ENCODE measurements around the gene DUS2. TPM values are rescaled to one million over a fixed set of nuclear protein-coding genes. Genes with fewer than 3 reads are reported as not detected.
A peak's percentile ranks its signal among the peaks of the same experiment; 100 is the strongest.

Gene DUS2
- 27.3 TPM for total RNA-seq (2021; ENCODE audit: unreplicated experiment)
- polyA plus RNA-seq (2012), result 17.4 and 19.0 TPM in 2 replicates
- percentile 70 among the genes with signal in this experiment for Bru-seq, nascent RNA
- percentile 63 among the genes with signal in this experiment for BruChase-seq, experiment 1, labeled RNA remaining after a 6-hour chase
- percentile 67 among the genes with signal in this experiment for BruChase-seq, experiment 2, labeled RNA remaining after a 2-hour chase
- long read RNA-seq, transcript DUS2-207 (17 exons, 2,310 nt), result major isoform, 30 of 48 reads
- long read RNA-seq, transcript DUS2-201 (16 exons, 1,933 nt), result minor isoform, 6 of 48 reads
- long read RNA-seq, partial matches to known transcripts, result 1 of 48 reads
- long read RNA-seq, other reads (novel, unspliced or antisense), result 11 of 48 reads

DNA sequence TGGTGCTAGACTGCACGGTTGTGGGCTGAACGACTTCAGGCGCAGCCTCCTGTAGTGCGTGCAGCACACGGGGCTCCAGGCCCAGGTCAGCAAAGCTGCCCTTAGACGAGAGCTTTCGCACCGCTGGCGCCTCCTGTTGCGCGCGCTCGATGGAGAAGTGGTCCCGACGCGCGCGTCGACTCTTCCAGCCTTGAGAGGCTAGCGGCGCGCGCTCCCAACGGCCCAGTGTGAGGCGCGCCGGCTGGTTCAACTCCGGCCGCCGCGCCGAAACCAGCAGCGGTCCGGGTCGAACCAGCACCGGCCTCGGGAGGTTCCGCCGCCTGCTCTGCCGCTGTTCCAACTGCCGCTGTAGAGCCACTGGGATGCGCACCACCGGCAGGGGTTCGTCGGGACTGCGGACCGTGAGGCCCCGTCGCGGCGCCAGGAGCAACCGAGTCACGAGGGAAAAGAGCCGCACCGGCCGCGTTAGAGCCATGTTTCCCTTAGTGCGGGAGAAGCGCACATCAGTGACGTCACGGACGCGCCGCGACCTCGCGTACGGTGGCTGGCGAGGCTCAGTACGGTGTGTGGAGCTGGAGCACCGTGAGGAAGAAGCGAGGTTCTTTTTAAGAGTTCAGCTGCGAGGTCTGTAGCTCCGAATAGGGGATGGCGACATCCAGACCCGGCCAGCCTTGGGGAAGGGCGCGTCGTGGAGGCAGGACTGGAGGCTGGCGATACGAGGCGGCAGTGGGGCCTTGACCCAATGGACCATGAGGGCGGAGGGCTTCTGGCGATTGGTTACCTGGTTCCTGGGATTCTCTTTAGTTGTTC, at the start of gene DUS2, which contains the start of gene DDX28:
Gene DUS2 (plus strand): TSS at position 557 of the 810 bp plus-strand sequence. CDS start 14,740 bp downstream, outside the sequence.
Gene DDX28 (minus strand): TSS at position 505 of the 810 bp plus-strand sequence. CDS start 30 bp downstream, at position 475.
- no TSS peak for BruUV-seq (replicated peaks)
- H3K9me2 ChIP-seq (ENCODE audit: insufficient read depth), result no peaks in the 10 kb centered on the region
- TF ChIP-seq POLR2AphosphoS5 (IDR thresholded peaks at IDR 0.05; ENCODE audit: low read depth, low read length), result peak; percentile 91
- TF ChIP-seq, protein P1, sequence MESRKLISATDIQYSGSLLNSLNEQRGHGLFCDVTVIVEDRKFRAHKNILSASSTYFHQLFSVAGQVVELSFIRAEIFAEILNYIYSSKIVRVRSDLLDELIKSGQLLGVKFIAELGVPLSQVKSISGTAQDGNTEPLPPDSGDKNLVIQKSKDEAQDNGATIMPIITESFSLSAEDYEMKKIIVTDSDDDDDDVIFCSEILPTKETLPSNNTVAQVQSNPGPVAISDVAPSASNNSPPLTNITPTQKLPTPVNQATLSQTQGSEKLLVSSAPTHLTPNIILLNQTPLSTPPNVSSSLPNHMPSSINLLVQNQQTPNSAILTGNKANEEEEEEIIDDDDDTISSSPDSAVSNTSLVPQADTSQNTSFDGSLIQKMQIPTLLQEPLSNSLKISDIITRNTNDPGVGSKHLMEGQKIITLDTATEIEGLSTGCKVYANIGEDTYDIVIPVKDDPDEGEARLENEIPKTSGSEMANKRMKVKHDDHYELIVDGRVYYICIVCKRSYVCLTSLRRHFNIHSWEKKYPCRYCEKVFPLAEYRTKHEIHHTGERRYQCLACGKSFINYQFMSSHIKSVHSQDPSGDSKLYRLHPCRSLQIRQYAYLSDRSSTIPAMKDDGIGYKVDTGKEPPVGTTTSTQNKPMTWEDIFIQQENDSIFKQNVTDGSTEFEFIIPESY (IDR thresholded peaks at IDR 0.05; ENCODE audit: extremely low read depth, insufficient replicate concordance, low read length), result peak; percentile 83
- peak; percentile 97 for TF ChIP-seq SIN3A (IDR thresholded peaks at IDR 0.05; ENCODE audit: low read depth)
- no peak for TF ChIP-seq EGR1 (IDR thresholded peaks at IDR 0.05; ENCODE audit: low read depth)
- no peak for TF ChIP-seq FOSL1 (IDR thresholded peaks at IDR 0.05; ENCODE audit: low read depth)
- TF ChIP-seq JUND (IDR thresholded peaks at IDR 0.05), result peak; percentile 26
- TF ChIP-seq ZFX (IDR thresholded peaks at IDR 0.05), result peak; percentile 79
- TF ChIP-seq, protein P2, sequence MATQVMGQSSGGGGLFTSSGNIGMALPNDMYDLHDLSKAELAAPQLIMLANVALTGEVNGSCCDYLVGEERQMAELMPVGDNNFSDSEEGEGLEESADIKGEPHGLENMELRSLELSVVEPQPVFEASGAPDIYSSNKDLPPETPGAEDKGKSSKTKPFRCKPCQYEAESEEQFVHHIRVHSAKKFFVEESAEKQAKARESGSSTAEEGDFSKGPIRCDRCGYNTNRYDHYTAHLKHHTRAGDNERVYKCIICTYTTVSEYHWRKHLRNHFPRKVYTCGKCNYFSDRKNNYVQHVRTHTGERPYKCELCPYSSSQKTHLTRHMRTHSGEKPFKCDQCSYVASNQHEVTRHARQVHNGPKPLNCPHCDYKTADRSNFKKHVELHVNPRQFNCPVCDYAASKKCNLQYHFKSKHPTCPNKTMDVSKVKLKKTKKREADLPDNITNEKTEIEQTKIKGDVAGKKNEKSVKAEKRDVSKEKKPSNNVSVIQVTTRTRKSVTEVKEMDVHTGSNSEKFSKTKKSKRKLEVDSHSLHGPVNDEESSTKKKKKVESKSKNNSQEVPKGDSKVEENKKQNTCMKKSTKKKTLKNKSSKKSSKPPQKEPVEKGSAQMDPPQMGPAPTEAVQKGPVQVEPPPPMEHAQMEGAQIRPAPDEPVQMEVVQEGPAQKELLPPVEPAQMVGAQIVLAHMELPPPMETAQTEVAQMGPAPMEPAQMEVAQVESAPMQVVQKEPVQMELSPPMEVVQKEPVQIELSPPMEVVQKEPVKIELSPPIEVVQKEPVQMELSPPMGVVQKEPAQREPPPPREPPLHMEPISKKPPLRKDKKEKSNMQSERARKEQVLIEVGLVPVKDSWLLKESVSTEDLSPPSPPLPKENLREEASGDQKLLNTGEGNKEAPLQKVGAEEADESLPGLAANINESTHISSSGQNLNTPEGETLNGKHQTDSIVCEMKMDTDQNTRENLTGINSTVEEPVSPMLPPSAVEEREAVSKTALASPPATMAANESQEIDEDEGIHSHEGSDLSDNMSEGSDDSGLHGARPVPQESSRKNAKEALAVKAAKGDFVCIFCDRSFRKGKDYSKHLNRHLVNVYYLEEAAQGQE (IDR thresholded peaks at IDR 0.05; ENCODE audit: low read depth), result no peak
- peak; percentile 87 for TF ChIP-seq YY1 (IDR thresholded peaks at IDR 0.05; ENCODE audit: extremely low read depth, insufficient replicate concordance, low read depth, low read length)
- TF ChIP-seq RAD21 (IDR thresholded peaks at IDR 0.05; ENCODE audit: low read depth), result no peak
- TF ChIP-seq, protein P3, sequence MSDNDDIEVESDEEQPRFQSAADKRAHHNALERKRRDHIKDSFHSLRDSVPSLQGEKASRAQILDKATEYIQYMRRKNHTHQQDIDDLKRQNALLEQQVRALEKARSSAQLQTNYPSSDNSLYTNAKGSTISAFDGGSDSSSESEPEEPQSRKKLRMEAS (IDR thresholded peaks at IDR 0.05), result peak; percentile 98
- TF ChIP-seq ZNF274 (IDR thresholded peaks at IDR 0.05; ENCODE audit: low read depth, low read length), result no peak
- no peak; the same call in 1 of the 2 replicates for TF ChIP-seq ELF1 (IDR thresholded peaks at IDR 0.05; ENCODE audit: borderline replicate concordance, low read depth)
- TF ChIP-seq SP1 (IDR thresholded peaks at IDR 0.05; ENCODE audit: low read depth), result peak; percentile 93
- no peak for TF ChIP-seq EZH2phosphoT487 (IDR thresholded peaks at IDR 0.05; ENCODE audit: borderline replicate concordance)
- peak; percentile 97 for TF ChIP-seq SRF (IDR thresholded peaks at IDR 0.05; ENCODE audit: low read depth)
- TF ChIP-seq CEBPB (IDR thresholded peaks at IDR 0.05; ENCODE audit: low read depth), result no peak
- TF ChIP-seq POLR2A (IDR thresholded peaks at IDR 0.05; ENCODE audit: borderline replicate concordance, extremely low read depth, insufficient read depth, insufficient read length), result peak; percentile 71
- no peak for TF ChIP-seq EZH2 (IDR thresholded peaks at IDR 0.05)
- TF ChIP-seq, protein P4, sequence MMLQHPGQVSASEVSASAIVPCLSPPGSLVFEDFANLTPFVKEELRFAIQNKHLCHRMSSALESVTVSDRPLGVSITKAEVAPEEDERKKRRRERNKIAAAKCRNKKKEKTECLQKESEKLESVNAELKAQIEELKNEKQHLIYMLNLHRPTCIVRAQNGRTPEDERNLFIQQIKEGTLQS (IDR thresholded peaks at IDR 0.05), result no peak; the same call in 1 of the 2 replicates

More for the DNA sequence above, at the start of gene DUS2, which contains the start of gene DDX28:
- Histone ChIP-seq H3K4me3 (replicated peaks in 1 of 2; ENCODE audit: low read depth in 1 of 2, low read length in 2 of 2) (peak within 1 kb of the TSS; percentile 98 to 99), H3K9me3 (ENCODE audit: control insufficient read depth in 1 of 2, insufficient read depth in 1 of 2, low read depth in 1 of 2, low read length in 2 of 2) (no peaks in the 10 kb centered on the region), H3K4me2 (ENCODE audit: low read length) (peak within 1 kb of the TSS; percentile 99), H3K79me2 (ENCODE audit: insufficient read depth, low read length) (peaks cover 50% of the 10 kb centered on the region), H4K20me1 (ENCODE audit: insufficient read depth) (no peaks in the 10 kb centered on the region), H2AFZ (ENCODE audit: low read depth, low read length, poor library complexity, severe bottlenecking) (no peak within 1 kb of the TSS), H3K27me3 (ENCODE audit: insufficient read depth, low read length) (no peaks in the 10 kb centered on the region), H3K36me3 (ENCODE audit: control insufficient read depth in 1 of 2, insufficient read depth in 2 of 2, low read length in 2 of 2) (peaks cover 7% of the 10 kb centered on the region in 2 experiments; a peak in 2 of 4 replicates), H3K4me1 (ENCODE audit: control insufficient read depth in 1 of 2, insufficient read depth in 2 of 2, low read length in 2 of 2) (peaks cover 12 to 24% of the 10 kb centered on the region in 2 experiments; a peak in 3 of 4 replicates), H3K9ac (ENCODE audit: low read length) (peak within 1 kb of the TSS; percentile 99), H3K27ac (ENCODE audit: low read depth, low read length) (peak within 1 kb of the TSS; percentile 78)
- ATAC-seq, result peak; percentile 85
- intact Hi-C loops (cut with micrococcal nuclease), result no loop called here
- RAD21 ChIA-PET (ENCODE audit: low non-redundant PET in 1 of 2, low total read pairs in 2 of 2, uncharacterized antibody in 2 of 2, unreplicated experiment in 2 of 2), result interaction anchor here in 1 of 2 experiments (0.7 kb wide), 1 partner anchor 502 kb away, joined by 3 read pairs; no protein-coding TSS in a partner anchor
- DNase-seq (ENCODE audit: low read depth, low spot score), result peak; percentile 84
- CTCF ChIA-PET, result interaction anchor here (0.6 kb wide), 1 partner anchor 236 kb away, joined by 3 read pairs; no protein-coding TSS in a partner anchor
- POLR2A ChIA-PET, result interaction anchor here (0.6 to 1.0 kb wide), 3 partner anchors 11 to 216 kb away, joined by 3 to 4 read pairs (median 3); partner anchors contain the start of genes RANBP10 and TSNAXIP1

All from HCT116 (cell line).